ENCODE results near the gene RGS5. TPM values are rescaled to one million over a fixed set of nuclear protein-coding genes. Genes with fewer than 3 reads are reported as not detected.
"Not testable (repeated sequence)": the region's sequence is repeated elsewhere in the genome, so short reads cannot be mapped to it uniquely, and the experiment has no call there.

RGS5 gene
- 7.9 and 8.7 TPM in 2 replicates for total RNA-seq (2014; rRNA removed; shearing (Covaris generic))
- polyA plus RNA-seq (2014; cell fraction: nucleus; rRNA removed): 0.63 and 11.5 TPM in 2 replicates

GRCh38 chr1:163202833-163203451 is at the start of gene RGS5:
Gene RGS5, minus strand, starts transcription at chr1:163202916. Its CDS starts 81 bp downstream, at chr1:163202835.
- DNase-seq (ENCODE audit: extremely low read depth, low read depth): no peak

- no peak for DNase-seq (ENCODE audit: extremely low read depth, low read depth)
These were observed 47.8 kb upstream of the RGS5 start for GRCh38 chr1:163250382-163250974.

GRCh38 chr1:163248064-163248463 is 45.3 kb upstream of the RGS5 start:
- DNase-seq (ENCODE audit: extremely low read depth, low read depth): no peak

- DNase-seq (ENCODE audit: extremely low read depth, low read depth): not testable (repeated sequence)
These were observed 41.9 kb upstream of the RGS5 start for GRCh38 chr1:163244648-163245047.

GRCh38 chr1:163241746-163242145 is 39.0 kb upstream of the RGS5 start:
- DNase-seq (ENCODE audit: extremely low read depth, low read depth): no peak

GRCh38 chr1:163240705-163241104 is 38.0 kb upstream of the RGS5 start:
- DNase-seq (ENCODE audit: extremely low read depth, low read depth): no peak

- DNase-seq (ENCODE audit: extremely low read depth, low read depth): not testable (repeated sequence)
These were observed 30.9 kb upstream of the RGS5 start for GRCh38 chr1:163233643-163234042.

- no peak for DNase-seq (ENCODE audit: extremely low read depth, low read depth)
These were observed 28.7 kb upstream of the RGS5 start for GRCh38 chr1:163231385-163231784.

GRCh38 chr1:163230827-163231226 is 28.1 kb upstream of the RGS5 start:
- DNase-seq (ENCODE audit: extremely low read depth, low read depth): no peak

GRCh38 chr1:163228271-163228670 is 25.6 kb upstream of the RGS5 start:
- not testable (repeated sequence) for DNase-seq (ENCODE audit: extremely low read depth, low read depth)

GRCh38 chr1:163227126-163227525 is 24.4 kb upstream of the RGS5 start:
- no peak for DNase-seq (ENCODE audit: extremely low read depth, low read depth)

GRCh38 chr1:163213626-163214025 is 10.9 kb upstream of the RGS5 start:
- no peak for DNase-seq (ENCODE audit: extremely low read depth, low read depth)

GRCh38 chr1:163211667-163212066 is 9.0 kb upstream of the RGS5 start:
- no peak for DNase-seq (ENCODE audit: extremely low read depth, low read depth)

GRCh38 chr1:163205513-163205912 is 2.8 kb upstream of the RGS5 start:
- no peak for DNase-seq (ENCODE audit: extremely low read depth, low read depth)

- no peak for DNase-seq (ENCODE audit: extremely low read depth, low read depth)
These were observed 845 bp upstream of the RGS5 start for GRCh38 chr1:163203561-163203960.

- DNase-seq (ENCODE audit: extremely low read depth, low read depth): no peak
These were observed 810 bp downstream of the RGS5 start for GRCh38 chr1:163201906-163202305.

GRCh38 chr1:163197022-163197421 is 5.7 kb downstream of the RGS5 start:
- DNase-seq (ENCODE audit: extremely low read depth, low read depth): no peak

- no peak for DNase-seq (ENCODE audit: extremely low read depth, low read depth)
These were observed 6.3 kb downstream of the RGS5 start for GRCh38 chr1:163196449-163196787.

GRCh38 chr1:163195728-163196448 is 6.8 kb downstream of the RGS5 start:
- no peak for DNase-seq (ENCODE audit: extremely low read depth, low read depth)

- DNase-seq (ENCODE audit: extremely low read depth, low read depth): no peak
These were observed 11.4 kb downstream of the RGS5 start for GRCh38 chr1:163191301-163191700.

- DNase-seq (ENCODE audit: extremely low read depth, low read depth): no peak
These were observed 13.8 kb downstream of the RGS5 start for GRCh38 chr1:163188947-163189346.

GRCh38 chr1:163187849-163188248 is 14.9 kb downstream of the RGS5 start:
- DNase-seq (ENCODE audit: extremely low read depth, low read depth): no peak

All from NCI-H460 (cell line).